Measurements from ENCODE around the gene CEP63. TPM values are rescaled to one million over a fixed set of nuclear protein-coding genes. Genes with fewer than 3 reads are reported as not detected.

The CEP63 gene
- total and polyA plus RNA-seq, 2 experiments from 2014 or later, result 15.1 to 53.9 TPM

- no peaks in the 10 kb centered on the region for H3K9me3 Mint-ChIP-seq
- Histone ChIP-seq H3K36me3 (ENCODE audit: insufficient read depth) (no peaks in the 10 kb centered on the region), H3K4me1 (ENCODE audit: insufficient read depth) (peaks cover 9% of the 10 kb centered on the region), H3K79me2 (replicated peaks; ENCODE audit: insufficient read depth) (no peaks in the 10 kb centered on the region), H3K9me2 (ENCODE audit: insufficient read depth) (no peaks in the 10 kb centered on the region), H3F3A (replicated peaks; ENCODE audit: low read depth) (no peaks in the 10 kb centered on the region), H3K4me2 (no peak overlapping the region), H3K27ac (ENCODE audit: low read depth) (no peak overlapping the region), H4K20me1 (replicated peaks; ENCODE audit: insufficient read depth) (no peaks in the 10 kb centered on the region), H2AFZ (no peak overlapping the region), H3K27me3 (ENCODE audit: insufficient read depth) (no peaks in the 10 kb centered on the region), H3K4me3 (no peak overlapping the region)
- TF ChIP-seq STAT1 (IDR thresholded peaks at IDR 0.05; ENCODE audit: unreplicated experiment) (no peak), EZH2phosphoT487 (IDR thresholded peaks at IDR 0.05; ENCODE audit: unreplicated experiment) (no peak), NANOG (IDR thresholded peaks at IDR 0.05; ENCODE audit: borderline replicate concordance) (no peak), ETS1 (IDR thresholded peaks at IDR 0.05) (no peak), REST (IDR thresholded peaks at IDR 0.05; ENCODE audit: unreplicated experiment) (no peak), ZNF331 (CRISPR knock-in tag; IDR thresholded peaks at IDR 0.05; ENCODE audit: low read depth) (no peak)
- H3K4me1 Mint-ChIP-seq, result peaks cover 4% of the 10 kb centered on the region; the same call in 2 of the 3 replicates
- no peak overlapping the region for H3K4me3 Mint-ChIP-seq
- no peaks in the 10 kb centered on the region for H3K27me3 Mint-ChIP-seq (ENCODE audit: insufficient read depth, low read depth, poor library complexity)
- H3K27ac Mint-ChIP-seq, result no peak overlapping the region
- no peak for DNase-seq (ENCODE audit: low spot score)
- H3K36me3 Mint-ChIP-seq (ENCODE audit: low read depth), result no peaks in the 10 kb centered on the region; the same call in none of the 3 replicates
- no peak for ATAC-seq
Measured at GRCh38 chr3:134533493-134533892, 47.6 kb downstream of the CEP63 start.

- no peak for DNase-seq (ENCODE audit: low spot score)
- H3F3A ChIP-seq (replicated peaks; ENCODE audit: low read depth), result no peaks in the 10 kb centered on the region
- ATAC-seq, result no peak
- no peak for TF ChIP-seq EZH2phosphoT487 (IDR thresholded peaks at IDR 0.05; ENCODE audit: unreplicated experiment)
- TF ChIP-seq ZNF331 (CRISPR knock-in tag; IDR thresholded peaks at IDR 0.05; ENCODE audit: low read depth), result no peak
- TF ChIP-seq REST (IDR thresholded peaks at IDR 0.05; ENCODE audit: unreplicated experiment), result no peak
- no peak for TF ChIP-seq JUNB (IDR thresholded peaks at IDR 0.05; ENCODE audit: unreplicated experiment)
- no peak for TF ChIP-seq NANOG (IDR thresholded peaks at IDR 0.05; ENCODE audit: borderline replicate concordance)
- no peak for TF ChIP-seq CREB1 (CRISPR knock-in tag; IDR thresholded peaks at IDR 0.05; ENCODE audit: low read depth)
- no peak for TF ChIP-seq STAT1 (IDR thresholded peaks at IDR 0.05; ENCODE audit: unreplicated experiment)
- no peak for TF ChIP-seq EZH2 (IDR thresholded peaks at IDR 0.05; ENCODE audit: low read depth, unreplicated experiment)
- TF ChIP-seq ETS1 (IDR thresholded peaks at IDR 0.05), result no peak
- TF ChIP-seq CTCF (conservative IDR thresholded peaks at IDR 0.05; ENCODE audit: low read depth in 2 of 2), result no peak
Measured at GRCh38 chr3:134535186-134535970, 49.5 kb downstream of the CEP63 start.

More at GRCh38 chr3:134535186-134535970, 49.5 kb downstream of the CEP63 start:
- H2AFZ ChIP-seq, result no peak overlapping the region
- H3K27me3 ChIP-seq (ENCODE audit: insufficient read depth), result no peaks in the 10 kb centered on the region
- H3K4me2 ChIP-seq, result no peak overlapping the region
- no peak overlapping the region for H3K27ac ChIP-seq (ENCODE audit: low read depth)
- no peaks in the 10 kb centered on the region for H3K36me3 ChIP-seq (ENCODE audit: insufficient read depth)
- H3K36me3 Mint-ChIP-seq (ENCODE audit: low read depth), result no peaks in the 10 kb centered on the region; the same call in none of the 3 replicates
- H3K27ac Mint-ChIP-seq, result no peak overlapping the region
- no peaks in the 10 kb centered on the region for H3K9me2 ChIP-seq (ENCODE audit: insufficient read depth)
- H3K9me3 Mint-ChIP-seq, result no peaks in the 10 kb centered on the region
- peaks cover 9% of the 10 kb centered on the region for H3K4me1 ChIP-seq (ENCODE audit: insufficient read depth)
- peaks cover 4% of the 10 kb centered on the region; the same call in 2 of the 3 replicates for H3K4me1 Mint-ChIP-seq
- no peak overlapping the region for H3K4me3 Mint-ChIP-seq
- H3K4me3 ChIP-seq, result no peak overlapping the region
- no peaks in the 10 kb centered on the region for H4K20me1 ChIP-seq (replicated peaks; ENCODE audit: insufficient read depth)
- no peaks in the 10 kb centered on the region for H3K27me3 Mint-ChIP-seq (ENCODE audit: insufficient read depth, low read depth, poor library complexity)
- H3K79me2 ChIP-seq (replicated peaks; ENCODE audit: insufficient read depth), result no peaks in the 10 kb centered on the region
